Activated CD8-positive, alpha-beta memory T cell treated with anti-CD3 and anti-CD28 coated beads, Interleukin-2, amount 10 ng/mL, durations not matched to agents 7 days and 5 days (primary cell): ENCODE data around the gene SERPINC1. TPM values are rescaled to one million over a fixed set of nuclear protein-coding genes. Genes with fewer than 3 reads are reported as not detected.
A peak's percentile ranks its signal among the peaks of the same experiment; 100 is the strongest.
"Not testable (repeated sequence)": the region's sequence is repeated elsewhere in the genome, so short reads cannot be mapped to it uniquely, and the experiment has no call there.

Experiments used
- ATAC-seq: fragments of 150-1000 bp; cut with Tn5 transposase; one replicate; pipeline ENCODE4 v1.10.0; 2021; ENCODE audit warnings: moderate library complexity
- CTCF ChIA-PET: fragments of 350-600 bp; sonication (Branson Sonifier 250); formaldehyde crosslinking; loops from one replicate; lab custom pipeline; 2021; ENCODE audit warnings: antibody characterized with exemption; lab: Charles Lee
- DNase-seq: peaks from one replicate; pipeline ENCODE4 v3.0.0-alpha.2; 2020
- H3K27ac Mint-ChIP-seq: one replicate; pipeline ENCODE4 v1.8.0; 2021; ENCODE audit warnings: mild to moderate bottlenecking, mixed read lengths
- H3K27me3 Mint-ChIP-seq: one replicate; pipeline ENCODE4 v1.8.0; 2021; ENCODE audit warnings: mixed read lengths
- H3K36me3 Mint-ChIP-seq: one replicate; pipeline ENCODE4 v1.8.0; 2021; ENCODE audit warnings: mild to moderate bottlenecking, mixed read lengths
- H3K4me1 Mint-ChIP-seq: one replicate; pipeline ENCODE4 v1.8.0; 2021; ENCODE audit warnings: mixed read lengths
- H3K4me3 Mint-ChIP-seq: one replicate; pipeline ENCODE4 v1.8.0; 2021; ENCODE audit warnings: mild to moderate bottlenecking, moderate library complexity, mixed read lengths
- H3K9me3 Mint-ChIP-seq: one replicate; pipeline ENCODE4 v1.8.0; 2022; ENCODE audit warnings: low read depth, mixed read lengths
- total RNA-seq, 2 experiments: library from RNA; stranded (reverse); gene quantifications; one replicate each; pipeline ENCODE4 v1.2.3, GENCODE V29; 2021

The SERPINC1 gene
- total RNA-seq, 2 experiments from 2014 or later: not detected

GRCh38 chr1:173881117-173881516 lies 36.0 kb downstream of the SERPINC1 start:
- H3K4me1 Mint-ChIP-seq, CTCF ChIA-PET, DNase-seq, ATAC-seq, H3K9me3 Mint-ChIP-seq, H3K27me3 Mint-ChIP-seq, H3K4me3 Mint-ChIP-seq, H3K27ac Mint-ChIP-seq: not testable (repeated sequence)
- peaks cover 31% of the 10 kb centered on the region for H3K36me3 Mint-ChIP-seq

DNA sequence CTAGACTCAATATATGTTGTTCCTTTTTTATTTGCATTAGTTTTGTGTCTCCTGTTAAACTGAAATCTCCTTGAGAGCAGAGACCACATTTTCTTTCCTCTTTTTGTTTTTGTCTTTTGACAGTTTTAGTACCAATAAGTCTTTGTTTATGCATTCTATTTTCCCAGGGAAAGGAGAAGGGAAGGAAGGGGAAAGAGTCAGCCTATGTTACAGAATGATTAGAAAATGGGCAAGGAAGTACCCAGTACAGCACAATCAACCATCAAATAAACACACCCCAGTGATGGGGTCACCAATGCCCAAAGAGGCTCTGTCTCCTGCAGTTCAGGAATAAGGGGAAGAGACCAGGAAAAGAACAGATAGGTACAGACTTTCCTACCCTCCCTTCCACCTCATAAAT lies 38.9 kb downstream of the SERPINC1 start:
- DNase-seq (no peak), ATAC-seq (no peak)
- Mint-ChIP-seq H3K9me3 (no peaks in the 10 kb centered on the region), H3K27me3 (no peaks in the 10 kb centered on the region), H3K4me3 (no peak overlapping the region), H3K4me1 (peaks cover 2% of the 10 kb centered on the region), H3K36me3 (peaks cover 35% of the 10 kb centered on the region), H3K27ac (no peak overlapping the region)
- CTCF ChIA-PET: no interaction called here

- CTCF ChIA-PET: no interaction called here
- no peak overlapping the region for H3K4me3 Mint-ChIP-seq
- H3K27me3 Mint-ChIP-seq: no peaks in the 10 kb centered on the region
- DNase-seq: no peak
- peaks cover 40% of the 10 kb centered on the region for H3K36me3 Mint-ChIP-seq
- no peaks in the 10 kb centered on the region for H3K9me3 Mint-ChIP-seq
- ATAC-seq: no peak
- H3K4me1 Mint-ChIP-seq: peaks cover 11% of the 10 kb centered on the region
- H3K27ac Mint-ChIP-seq: no peak overlapping the region
Measured at GRCh38 chr1:173876732-173877131, 40.4 kb downstream of the SERPINC1 start.

- CTCF ChIA-PET: interaction anchor here (1.6 kb wide), 1 partner anchor 11 kb away, joined by 3 read pairs; no protein-coding TSS in a partner anchor
- Mint-ChIP-seq H3K27me3 (no peaks in the 10 kb centered on the region), H3K9me3 (no peaks in the 10 kb centered on the region), H3K4me1 (peaks cover 41% of the 10 kb centered on the region), H3K4me3 (peak overlapping the region; percentile 89), H3K27ac (peak overlapping the region; percentile 95), H3K36me3 (peaks cover 40% of the 10 kb centered on the region)
- ATAC-seq (no peak), DNase-seq (no peak)
Measured at GRCh38 chr1:173871500-173871899, 45.6 kb downstream of the SERPINC1 start.

DNA sequence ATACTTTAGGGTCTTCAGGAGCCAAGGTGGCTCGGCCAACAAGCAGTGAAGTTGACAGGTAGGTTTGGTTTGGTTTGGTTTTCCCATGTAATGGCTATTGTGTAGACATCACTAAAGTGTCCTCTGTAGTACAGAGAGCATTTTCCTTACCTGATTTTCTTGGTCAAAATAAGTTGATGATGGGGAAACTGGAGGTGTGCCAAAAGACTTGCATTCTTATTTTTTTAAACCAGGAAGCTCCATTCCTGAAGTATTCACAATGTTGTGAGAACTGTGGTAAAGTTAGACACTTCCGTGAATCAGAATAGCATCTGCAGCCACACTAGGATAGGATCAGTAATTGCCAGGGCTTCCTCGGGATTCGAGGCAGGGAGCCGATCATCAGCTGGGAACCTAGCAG lies 46.0 kb downstream of the SERPINC1 start:
- no peak for ATAC-seq

GRCh38 chr1:173870252-173871075 lies 46.7 kb downstream of the SERPINC1 start:
- Mint-ChIP-seq H3K27ac (peak overlapping the region; percentile 95), H3K36me3 (peaks cover 45% of the 10 kb centered on the region), H3K9me3 (no peaks in the 10 kb centered on the region), H3K27me3 (no peaks in the 10 kb centered on the region), H3K4me3 (peak overlapping the region; percentile 89), H3K4me1 (peaks cover 50% of the 10 kb centered on the region)
- ATAC-seq (peak; percentile 8), DNase-seq (peak; percentile 82)
- CTCF ChIA-PET: interaction anchor here (0.6 to 1.7 kb wide), 4 partner anchors 10 to 285 kb away, joined by 3 to 7 read pairs (median 3); partner anchors contain the start of genes CENPL and DARS2

More for the DNA sequence above, 46.0 kb downstream of the SERPINC1 start:
- Mint-ChIP-seq H3K27ac (peak overlapping the region; percentile 95), H3K27me3 (no peaks in the 10 kb centered on the region), H3K4me1 (peaks cover 43% of the 10 kb centered on the region), H3K9me3 (no peaks in the 10 kb centered on the region), H3K4me3 (peak overlapping the region; percentile 89), H3K36me3 (peaks cover 43% of the 10 kb centered on the region)
- DNase-seq: no peak
- CTCF ChIA-PET: interaction anchor here (1.6 kb wide), 1 partner anchor 11 kb away, joined by 3 read pairs; no protein-coding TSS in a partner anchor

DNA sequence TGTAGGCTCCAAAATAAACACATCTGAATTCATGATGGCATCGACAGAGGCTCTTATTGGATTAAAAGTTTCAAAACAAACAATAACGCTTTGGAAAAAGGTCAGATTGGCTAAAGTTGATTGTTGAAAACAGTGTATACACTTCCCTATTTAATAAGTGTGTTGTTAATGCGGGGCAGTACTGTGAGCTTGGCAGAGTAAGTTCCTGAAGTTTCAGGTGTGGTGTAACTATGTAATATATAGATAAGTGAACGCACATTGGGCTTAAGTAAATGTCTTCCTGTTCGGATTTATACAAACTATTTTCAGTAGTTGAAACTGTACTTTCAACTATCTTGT lies 48.1 kb downstream of the SERPINC1 start:
- H3K36me3 Mint-ChIP-seq: peaks cover 55% of the 10 kb centered on the region
- H3K27ac Mint-ChIP-seq: peak overlapping the region; percentile 95
- DNase-seq: no peak
- H3K9me3 Mint-ChIP-seq: no peaks in the 10 kb centered on the region
- CTCF ChIA-PET: interaction anchor here (1.0 to 1.7 kb wide), 4 partner anchors 45 to 438 kb away, joined by 3 to 7 read pairs (median 4); partner anchors contain the start of gene DARS2
- H3K4me3 Mint-ChIP-seq: peak overlapping the region; percentile 89
- ATAC-seq: no peak
- H3K27me3 Mint-ChIP-seq: no peaks in the 10 kb centered on the region
- peaks cover 62% of the 10 kb centered on the region for H3K4me1 Mint-ChIP-seq

DNA sequence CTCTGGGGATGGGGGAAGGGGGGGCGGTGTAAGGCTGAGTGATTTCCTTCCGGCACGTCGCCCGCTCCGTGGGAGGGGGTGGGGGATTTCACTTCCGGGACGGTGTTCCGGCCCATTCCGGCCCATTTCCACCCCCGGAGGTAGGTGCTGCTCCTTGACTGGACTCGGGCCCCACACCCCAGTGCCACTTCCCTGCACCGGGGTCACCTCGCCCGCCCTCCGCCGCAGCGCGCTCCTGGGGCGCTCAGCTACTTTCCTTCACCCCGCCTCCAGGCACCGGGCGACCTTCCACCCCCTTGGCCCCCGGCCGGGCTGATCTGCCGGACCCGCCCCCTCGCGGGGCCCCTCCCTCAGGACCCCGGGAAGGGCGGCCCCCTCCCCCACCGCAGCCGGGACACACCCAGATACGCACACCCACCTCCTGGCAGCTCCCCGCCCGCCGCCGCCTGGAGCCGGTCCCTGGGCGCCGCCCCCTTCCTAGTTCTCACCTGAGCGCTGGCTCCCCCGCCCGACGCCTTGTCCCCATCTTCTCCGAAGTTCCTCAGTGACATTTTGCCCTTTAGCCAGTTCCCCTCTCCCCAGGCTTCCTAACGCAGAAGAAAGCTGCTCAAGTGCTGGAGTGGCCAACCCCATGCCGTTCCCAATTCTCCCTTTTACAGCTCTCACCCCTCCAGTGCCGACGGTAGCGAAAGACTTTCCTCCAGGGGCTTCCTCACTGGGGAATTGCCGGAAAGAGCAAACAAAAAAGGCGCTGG lies 48.7 kb downstream of the SERPINC1 start, which contains the start of gene ZBTB37:
TSS of gene ZBTB37 (plus strand) at position 115 of the 755 bp plus-strand sequence. CDS start 1,846 bp downstream, outside the sequence.
- H3K4me1 Mint-ChIP-seq: peaks cover 68% of the 10 kb centered on the region
- DNase-seq (peak; percentile 97), ATAC-seq (peak; percentile 71)
- H3K27ac Mint-ChIP-seq: peak within 1 kb of the TSS; percentile 95
- peak within 1 kb of the TSS; percentile 89 for H3K4me3 Mint-ChIP-seq
- H3K9me3 Mint-ChIP-seq: no peaks in the 10 kb centered on the region
- H3K36me3 Mint-ChIP-seq: peaks cover 59% of the 10 kb centered on the region
- H3K27me3 Mint-ChIP-seq: no peaks in the 10 kb centered on the region
- CTCF ChIA-PET: interaction anchor here (1.0 to 1.7 kb wide), 6 partner anchors 44 to 437 kb away, joined by 3 to 7 read pairs (median 4); partner anchors contain the start of gene DARS2

- Mint-ChIP-seq H3K9me3 (no peaks in the 10 kb centered on the region), H3K4me1 (peaks cover 64% of the 10 kb centered on the region), H3K27me3 (no peaks in the 10 kb centered on the region), H3K36me3 (peaks cover 59% of the 10 kb centered on the region), H3K4me3 (peak within 1 kb of the TSS; percentile 89), H3K27ac (peak within 1 kb of the TSS; percentile 95)
- DNase-seq: peak; percentile 100
- peak; percentile 73 for ATAC-seq
- CTCF ChIA-PET: interaction anchor here (1.0 to 1.3 kb wide), 4 partner anchors 44 to 437 kb away, joined by 3 to 5 read pairs (median 4); partner anchors contain the start of gene DARS2
Measured at GRCh38 chr1:173867753-173868265, 49.3 kb downstream of the SERPINC1 start, which contains the start of gene GAS5. TSS of gene GAS5 (minus strand) at chr1:173867989.

DNA sequence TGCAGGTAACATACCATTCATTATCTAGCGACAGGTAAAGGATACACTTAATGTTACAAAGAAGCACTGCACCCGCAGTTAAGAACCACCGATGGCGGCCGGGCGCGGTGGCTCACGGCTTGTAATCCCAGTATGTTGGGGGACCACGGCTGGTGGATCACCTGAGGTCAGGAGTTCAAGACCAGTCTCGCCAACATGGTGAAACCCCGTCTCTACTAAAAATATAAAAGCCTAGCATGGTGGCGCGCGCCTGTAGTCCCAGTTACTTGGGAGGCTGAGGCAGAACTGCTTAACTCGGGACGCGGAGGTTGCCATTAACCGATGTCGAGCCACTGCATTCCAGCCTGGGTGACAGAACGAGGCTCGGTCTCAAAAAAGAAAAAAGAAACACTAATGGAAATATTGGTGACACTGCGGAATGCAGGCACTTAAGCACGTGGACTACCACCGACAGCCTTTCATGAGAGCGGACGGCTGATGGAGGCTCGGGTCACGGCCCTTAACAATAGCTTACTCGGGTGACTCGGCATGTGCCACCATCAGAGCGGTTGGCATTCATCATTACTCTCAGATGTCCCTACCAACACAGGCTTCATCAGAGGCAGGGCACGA lies 49.9 kb downstream of the SERPINC1 start:
- CTCF ChIA-PET: interaction anchor here (1.1 to 1.3 kb wide), 2 partner anchors 43 to 351 kb away, joined by 3 to 5 read pairs; partner anchors contain the start of gene DARS2
- Mint-ChIP-seq H3K27me3 (no peaks in the 10 kb centered on the region), H3K4me1 (peaks cover 64% of the 10 kb centered on the region), H3K36me3 (peaks cover 59% of the 10 kb centered on the region), H3K27ac (peak overlapping the region; percentile 95), H3K4me3 (peak overlapping the region; percentile 89), H3K9me3 (no peaks in the 10 kb centered on the region)
- DNase-seq (peak; percentile 56), ATAC-seq (no peak)

DNA sequence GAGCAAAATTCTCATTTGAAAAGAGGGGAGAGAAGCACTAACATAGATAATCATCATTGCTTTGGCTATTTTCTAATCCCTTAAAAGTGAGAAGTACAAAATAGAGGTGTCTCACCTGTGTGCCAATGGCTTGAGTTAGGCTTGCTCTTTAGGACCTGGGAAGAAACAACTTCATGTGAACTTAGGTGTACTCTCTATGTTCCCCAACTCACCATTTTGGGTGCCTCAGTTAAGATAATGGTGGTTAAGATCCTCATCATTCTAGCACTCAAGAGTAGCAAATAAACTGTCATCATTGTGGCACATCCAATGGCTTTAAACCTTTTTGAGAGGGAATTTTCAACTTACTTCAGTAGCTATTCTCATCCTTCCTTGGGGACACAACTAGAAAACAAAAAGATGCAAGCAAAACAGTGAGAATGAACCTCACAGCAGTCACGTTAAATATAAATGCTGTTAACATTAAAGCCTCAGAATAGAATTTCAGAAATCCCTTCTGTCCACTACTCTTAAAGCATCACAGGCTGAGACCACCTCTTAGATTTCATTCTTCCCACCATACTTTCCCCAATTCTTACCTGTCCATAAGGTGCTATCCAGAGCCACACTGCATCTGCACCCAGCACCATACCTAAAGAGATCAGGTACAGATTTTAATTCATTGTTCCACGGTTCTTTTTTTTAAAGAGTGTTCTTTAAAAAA lies 50.6 kb downstream of the SERPINC1 start:
- DNase-seq (no peak), ATAC-seq (no peak)
- CTCF ChIA-PET: interaction anchor here (0.6 to 1.7 kb wide), 2 partner anchors 437 to 1134 kb away, joined by 3 to 4 read pairs; partner anchors contain the start of gene CACYBP
- peak overlapping the region; percentile 89 for H3K4me3 Mint-ChIP-seq
- H3K27ac Mint-ChIP-seq: peak overlapping the region; percentile 95
- H3K4me1 Mint-ChIP-seq: peaks cover 63% of the 10 kb centered on the region
- H3K27me3 Mint-ChIP-seq: no peaks in the 10 kb centered on the region
- peaks cover 61% of the 10 kb centered on the region for H3K36me3 Mint-ChIP-seq
- H3K9me3 Mint-ChIP-seq: no peaks in the 10 kb centered on the region
